ENCODE measurements around the gene PHACTR3.

PHACTR3 gene

DNA sequence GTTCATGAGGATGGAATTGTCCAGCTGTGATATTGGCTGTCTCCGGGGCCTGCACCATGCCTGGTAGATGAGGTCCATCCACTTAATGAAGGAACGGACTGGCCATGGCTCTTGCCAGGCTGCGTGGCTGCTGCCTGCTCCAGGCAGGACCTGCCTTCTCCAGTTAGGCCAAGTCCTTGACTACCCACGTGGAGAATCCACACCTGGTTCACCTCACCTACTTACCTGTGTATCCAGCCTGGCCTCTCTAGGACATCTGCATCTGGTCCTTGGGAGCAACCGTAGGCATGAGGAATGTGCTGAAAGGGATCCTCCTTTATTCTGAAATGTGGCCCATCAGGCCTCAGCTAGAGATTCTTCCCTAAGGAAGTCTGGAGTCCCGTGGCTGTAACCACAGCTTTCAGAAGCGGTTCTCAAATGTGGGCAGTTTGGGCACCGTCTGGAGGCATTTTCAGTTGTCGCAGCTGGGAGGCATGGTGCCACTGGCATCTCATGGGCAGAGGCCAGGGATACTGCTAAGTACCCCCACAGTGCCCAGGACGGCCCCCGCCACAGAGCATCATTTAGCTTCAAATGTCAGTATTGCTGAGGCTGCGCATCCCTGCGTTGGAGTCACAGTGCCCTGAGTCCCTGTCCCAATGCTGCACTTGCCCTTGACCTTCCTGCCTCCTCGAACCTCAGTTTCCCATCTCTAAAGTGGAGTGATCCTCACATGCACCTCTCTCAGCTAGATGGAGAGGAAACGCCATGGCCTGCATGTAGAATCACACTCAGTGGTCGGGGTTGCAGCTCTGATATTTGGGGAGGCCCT lies 67.5 kb downstream of the PHACTR3 start:
- no peak for DNase-seq (ENCODE audit: low spot score)

- DNase-seq (ENCODE audit: low spot score), result no peak
Measured at GRCh38 chr20:59672576-59672975, 68.2 kb downstream of the PHACTR3 start.

DNA sequence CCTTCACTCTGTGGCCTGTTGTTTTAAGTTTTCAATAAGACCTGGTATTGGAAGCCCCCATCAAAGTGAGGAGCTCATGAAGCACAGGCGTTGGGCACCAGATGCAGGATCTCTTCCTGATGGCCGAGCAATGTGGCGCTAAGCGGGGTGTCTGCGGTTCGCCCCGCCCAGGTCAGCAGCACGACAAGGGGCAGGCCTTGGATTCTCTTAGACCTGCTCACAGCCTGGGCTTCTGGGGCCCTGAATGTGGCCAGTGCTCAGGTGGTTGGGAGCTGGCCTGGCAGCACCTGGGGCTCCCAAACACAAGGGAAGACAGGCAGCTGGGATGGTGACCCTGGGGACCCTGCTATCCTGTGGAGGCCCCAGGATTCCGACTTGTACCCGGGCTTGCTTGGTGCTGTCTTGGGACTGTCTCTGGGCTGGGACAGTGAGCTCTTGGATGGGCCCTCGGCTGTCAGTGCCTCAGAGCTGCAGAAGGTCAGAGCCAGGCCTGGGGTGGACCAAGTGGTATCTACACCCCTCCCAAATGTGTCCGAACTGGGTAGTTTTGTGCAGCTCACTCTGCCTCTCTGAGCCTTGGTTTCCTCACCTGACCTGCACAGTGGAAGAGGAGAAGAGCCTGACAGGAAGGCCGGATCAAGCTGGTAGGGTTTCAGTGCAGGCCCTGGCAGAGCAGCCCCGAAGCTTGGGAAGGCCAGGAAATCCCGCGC lies 69.1 kb downstream of the PHACTR3 start:
- no peak for DNase-seq (ENCODE audit: low spot score)

- DNase-seq (ENCODE audit: low spot score), result no peak
Measured at GRCh38 chr20:59673998-59674445, 69.7 kb downstream of the PHACTR3 start.

GRCh38 chr20:59676126-59676850 lies 71.9 kb downstream of the PHACTR3 start:
- DNase-seq (ENCODE audit: low spot score), result no peak

DNA sequence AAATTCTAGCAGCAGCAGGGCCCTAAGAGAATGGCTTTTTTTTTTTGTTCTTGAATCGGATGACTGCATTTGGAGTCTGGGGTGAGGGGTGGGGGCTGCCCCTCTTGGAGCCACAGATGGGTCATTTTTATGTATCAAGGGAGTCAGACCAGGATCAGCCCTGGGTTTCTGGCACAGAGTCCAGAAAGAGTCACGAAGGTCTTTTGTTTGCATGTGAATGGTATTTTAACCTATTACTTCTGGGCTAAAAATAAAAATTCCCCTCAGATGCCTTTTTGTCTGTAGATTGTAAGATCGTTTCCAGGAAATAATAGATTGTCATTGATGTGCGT lies 72.5 kb downstream of the PHACTR3 start:
- DNase-seq (ENCODE audit: low spot score), result no peak

GRCh38 chr20:59677586-59677985 lies 73.2 kb downstream of the PHACTR3 start:
- no peak for DNase-seq (ENCODE audit: low spot score)

DNA sequence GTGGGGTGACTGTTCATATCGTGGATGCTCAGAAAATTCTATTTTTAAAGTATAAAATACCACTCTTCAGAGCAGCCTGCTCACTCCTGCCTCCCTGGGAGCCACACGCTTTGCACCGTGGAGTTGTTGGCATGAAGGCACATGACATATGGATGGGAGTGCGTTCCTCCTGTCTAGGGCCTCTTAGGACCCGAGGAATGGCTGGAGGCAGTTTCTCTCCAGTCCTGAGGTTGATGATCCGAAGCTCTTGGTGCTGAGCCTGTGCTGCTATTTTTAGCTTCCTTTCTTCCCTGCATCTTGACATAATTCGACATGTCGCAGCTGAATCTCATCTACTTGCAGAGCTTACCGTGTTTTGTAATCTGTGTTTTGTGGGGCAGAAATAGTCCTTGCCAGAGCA lies 73.9 kb downstream of the PHACTR3 start:
- no peak for DNase-seq (ENCODE audit: low spot score)

GRCh38 chr20:59678951-59679350 lies 74.6 kb downstream of the PHACTR3 start:
- no peak for DNase-seq (ENCODE audit: low spot score)

DNA sequence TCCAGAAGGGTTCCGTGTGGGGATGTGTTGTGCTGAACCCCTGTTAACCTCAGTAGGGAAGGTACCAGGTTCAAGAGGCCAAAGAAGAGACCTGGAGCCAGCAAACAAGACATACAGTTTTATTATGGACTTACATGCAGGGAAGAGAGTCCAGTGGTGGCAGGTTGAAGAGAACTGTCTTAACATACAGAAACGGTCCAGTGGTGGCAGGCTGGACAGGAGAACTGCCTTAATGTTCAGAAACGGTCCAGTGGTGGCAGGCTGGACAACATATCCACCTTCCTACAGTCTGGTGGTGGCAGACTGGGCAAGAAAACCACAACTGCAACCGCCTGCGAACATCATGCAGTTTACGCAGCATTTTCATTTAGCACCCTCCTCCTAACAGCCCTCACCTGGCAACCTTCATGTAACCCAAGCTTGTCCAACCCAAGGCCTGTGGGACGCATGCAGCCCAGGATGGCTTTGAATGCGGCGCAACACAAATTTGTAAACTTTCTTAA lies 75.9 kb downstream of the PHACTR3 start:
- no peak for DNase-seq (ENCODE audit: low spot score)

- no peak for DNase-seq (ENCODE audit: low spot score)
Measured at GRCh38 chr20:59680852-59681251, 76.5 kb downstream of the PHACTR3 start.

DNA sequence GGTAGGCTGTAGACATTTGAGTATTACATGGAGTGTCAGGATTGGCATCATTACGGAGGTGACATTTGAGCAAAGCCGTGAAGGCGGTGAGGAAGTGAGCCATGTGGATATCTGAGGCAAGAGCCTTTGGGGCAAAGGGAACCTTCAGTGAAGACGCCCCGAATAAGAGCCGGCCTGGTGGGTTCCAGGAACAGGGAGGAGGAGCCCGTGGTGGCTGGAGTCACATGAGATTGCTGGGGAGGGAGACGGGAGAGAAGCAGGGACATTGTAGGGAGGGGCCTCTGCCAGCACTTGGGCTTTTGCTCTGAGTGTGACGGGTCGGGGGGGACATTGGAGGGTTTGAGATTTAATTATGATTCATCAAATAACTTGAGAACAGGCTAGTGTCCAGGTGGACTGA lies 78.3 kb downstream of the PHACTR3 start:
- no peak for DNase-seq (ENCODE audit: low spot score)

DNA sequence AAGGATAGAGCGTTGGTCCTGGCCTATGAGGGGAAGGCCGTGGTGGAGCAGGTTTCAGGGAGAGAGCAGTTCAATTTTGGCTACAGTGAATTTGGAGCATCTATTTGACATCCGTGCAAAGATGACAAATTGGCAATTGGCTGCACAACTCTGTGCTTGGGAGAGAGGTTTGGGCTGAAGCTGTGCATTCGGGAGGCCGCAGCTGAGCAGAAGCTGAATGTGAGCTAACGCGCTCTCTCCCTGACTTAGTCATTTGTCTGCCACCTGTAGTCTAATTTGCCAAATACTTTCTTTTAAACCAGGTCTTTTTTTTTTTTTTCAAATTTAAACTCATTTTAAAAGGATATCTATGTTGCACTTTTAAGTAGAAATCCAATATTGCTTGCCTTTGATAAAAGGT lies 78.8 kb downstream of the PHACTR3 start:
- no peak for DNase-seq (ENCODE audit: low spot score)

GRCh38 chr20:59684685-59685242 lies 80.4 kb downstream of the PHACTR3 start:
- no peak for DNase-seq (ENCODE audit: low spot score)

DNA sequence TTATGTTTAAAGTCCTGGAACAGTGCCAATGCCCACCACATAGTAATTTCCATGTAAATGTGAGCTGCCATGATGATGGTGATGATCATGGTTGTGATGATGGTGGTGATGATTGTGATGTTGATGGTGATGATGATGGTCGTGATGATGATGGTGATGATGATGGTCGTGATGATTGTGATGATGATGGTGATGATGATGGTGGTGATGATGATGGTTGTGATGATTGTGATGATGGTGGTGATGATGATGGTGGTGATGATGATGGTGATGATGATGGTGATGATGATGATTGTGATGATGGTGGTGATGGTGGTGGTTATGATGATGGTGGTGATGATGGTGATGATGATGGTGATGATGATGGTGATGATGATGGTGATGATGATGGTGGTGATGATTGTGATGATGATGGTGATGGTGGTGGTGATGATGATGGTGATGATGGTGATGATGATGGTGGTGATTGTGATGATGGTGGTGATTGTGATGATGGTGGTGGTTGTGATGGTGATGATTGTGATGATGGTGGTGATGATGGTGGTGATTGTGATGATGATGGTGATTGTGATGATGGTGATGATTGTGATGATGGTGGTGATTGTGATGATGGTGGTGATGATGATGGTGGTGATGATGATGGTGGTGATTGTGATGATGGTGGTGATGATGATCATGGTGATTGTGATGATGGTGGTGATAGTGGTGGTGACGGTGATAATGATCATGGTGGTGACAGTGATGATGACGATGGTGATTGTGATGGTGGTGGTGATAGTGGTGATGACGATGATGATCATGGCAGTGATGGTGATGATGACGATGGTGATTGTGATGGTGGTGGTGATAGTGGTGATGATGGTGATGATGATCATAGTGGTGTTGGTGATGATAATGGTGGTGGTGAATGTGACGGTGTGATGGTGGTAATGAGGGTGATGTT lies 82.3 kb downstream of the PHACTR3 start:
- DNase-seq (ENCODE audit: low spot score), result no peak

DNA sequence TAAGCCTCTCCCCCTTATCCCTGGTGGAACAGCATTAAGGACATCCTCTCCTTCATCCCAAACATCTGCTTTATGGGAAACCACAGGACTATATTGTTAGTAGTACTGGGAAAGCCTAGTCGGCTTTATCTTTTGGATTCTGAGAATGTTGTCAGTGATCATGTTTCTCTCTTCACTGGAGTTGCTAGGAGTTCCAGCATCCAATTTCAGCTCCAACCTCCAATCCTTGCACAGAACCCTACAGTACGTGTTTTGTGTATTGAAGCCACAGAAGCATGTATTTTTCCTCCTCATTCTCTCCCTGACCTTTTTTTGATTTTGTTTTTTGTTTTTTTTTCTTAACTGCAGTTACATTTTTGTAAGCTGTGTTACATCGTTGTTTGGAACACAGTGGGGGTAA lies 84.0 kb downstream of the PHACTR3 start:
- no peak for DNase-seq (ENCODE audit: low spot score)

DNA sequence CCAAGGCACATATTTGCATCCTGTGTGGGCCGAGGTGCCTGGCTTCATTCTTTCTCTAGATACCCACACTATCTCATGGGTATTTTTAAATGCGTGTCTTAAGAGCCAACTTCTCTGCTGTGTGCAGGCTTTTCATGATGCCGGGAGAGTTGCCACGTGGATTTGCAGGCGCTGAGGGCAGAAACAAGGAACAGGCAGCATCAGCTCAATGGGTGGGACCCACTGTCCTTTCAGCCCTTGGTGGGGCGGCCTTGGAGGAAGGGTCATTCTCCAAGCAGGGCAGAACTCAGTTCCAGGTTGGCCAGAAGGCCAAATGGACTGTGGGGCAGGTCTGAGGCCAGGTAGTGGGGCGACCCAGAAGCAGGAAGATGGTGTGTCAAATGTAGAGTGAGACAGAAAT lies 84.7 kb downstream of the PHACTR3 start:
- DNase-seq (ENCODE audit: low spot score), result no peak

GRCh38 chr20:59690101-59690500 lies 85.8 kb downstream of the PHACTR3 start:
- DNase-seq (ENCODE audit: low spot score), result no peak

- no peak for DNase-seq (ENCODE audit: low spot score)
Measured at GRCh38 chr20:59690976-59691375, 86.6 kb downstream of the PHACTR3 start.

DNA sequence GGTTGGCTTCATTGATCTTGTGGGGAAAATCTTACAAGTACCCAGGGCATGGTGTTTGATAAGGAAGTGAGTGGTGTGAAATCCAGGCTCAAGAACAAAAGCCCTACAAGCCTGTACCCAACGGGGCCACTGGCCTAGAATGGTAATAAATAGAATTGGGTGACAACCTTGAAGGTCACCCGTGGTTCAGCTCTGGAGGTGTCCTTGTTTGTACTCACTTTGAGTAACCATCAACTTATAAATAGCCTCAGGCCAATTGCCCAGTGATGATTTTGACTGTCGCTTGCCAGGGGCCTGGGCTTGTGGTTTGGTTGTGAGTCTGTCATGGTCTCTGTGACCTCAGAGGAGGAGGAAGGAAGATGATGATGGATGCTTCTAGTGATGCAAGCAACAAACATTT lies 87.8 kb downstream of the PHACTR3 start:
- DNase-seq (ENCODE audit: low spot score), result no peak

DNA sequence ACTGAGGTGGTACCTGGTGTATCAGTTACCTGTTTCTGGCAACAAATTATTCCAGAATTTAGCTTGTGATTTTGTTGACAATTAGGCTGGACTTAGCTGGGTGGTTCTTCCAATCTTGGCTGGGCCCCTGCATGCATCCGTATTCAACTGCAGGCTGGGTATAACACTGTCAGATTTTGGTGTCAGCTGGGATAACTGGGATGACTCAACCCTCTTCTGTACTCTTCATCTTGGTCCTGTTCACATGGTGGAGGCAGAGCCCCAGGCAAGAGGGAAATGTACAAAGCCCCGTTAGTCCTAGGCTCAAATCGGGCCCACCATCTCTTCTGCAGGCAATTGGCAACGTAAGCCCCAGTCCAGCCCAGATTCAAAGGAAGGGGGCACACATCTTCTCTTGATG lies 89.2 kb downstream of the PHACTR3 start:
- DNase-seq (ENCODE audit: low spot score), result no peak

Data from GM03348 (cell line).